H1 (cell line): ENCODE measurements around the gene DGCR6L. TPM values are rescaled to one million over a fixed set of nuclear protein-coding genes. Genes with fewer than 3 reads are reported as not detected.

Experiments
- HDAC2 ChIP-seq, 2 experiments: fragments of 300-600 bp in 1 of 2; sonication (generic) in 1 of 2; IDR thresholded peaks; 2 replicates each; pipeline ENCODE4 v1.6.1; 2011 to 2012; ENCODE audit warnings: low read depth in 2 of 2, low read length in 2 of 2, mild to moderate bottlenecking in 2 of 2, moderate library complexity in 2 of 2, borderline replicate concordance in 1 of 2, inconsistent platforms in 1 of 2
- SUZ12 ChIP-seq: fragments of 200-600 bp; sonication (generic); IDR thresholded peaks from 2 replicates; pipeline ENCODE4 v1.6.1; 2012; ENCODE audit warnings: mild to moderate bottlenecking, inconsistent platforms, low read length, moderate library complexity, mixed read lengths
- polyA plus RNA-seq, 7 experiments: library from polyadenylated mRNA; depleted of rRNA in 3 of 7; stranded (reverse) in 5 of 7; unstranded in 2 of 7; fragments of >200 nt in 5 of 7; fragments of 200-250 nt in 2 of 7; gene quantifications; 1 replicate in 5 of 7; 2 replicates in 1 of 7; 4 replicates in 1 of 7; pipeline versions ENCODE4 v1.2.1 to v1.2.3, GENCODE V29; 2011 to 2013; ENCODE audit warnings: missing spikeins in 2 of 7, mixed read lengths in 2 of 7
- total RNA-seq: library from RNA; stranded (reverse); fragmentation: NEBNext Ultra II Directional; extraction: Animal tissue kit (Norgen Biotek cat#: 25700); gene quantifications from 2 replicates; pipeline ENCODE4 v1.2.1, GENCODE V29; 2021

DGCR6L gene
- total and polyA plus RNA-seq, 2 of the 8 experiments (the other 6 are each of a cell fraction or from before 2014, with no cell fraction given): 43.6 to 72.6 TPM

- TF ChIP-seq HDAC2 (IDR thresholded peaks at IDR 0.05; ENCODE audit: borderline replicate concordance in 1 of 2, low read depth in 2 of 2, low read length in 2 of 2) (peak in 1 of 2 experiments; percentile 4; a peak in 1 of 4 replicates), SUZ12 (peak; percentile 37; the same call in 1 of the 2 replicates)
Measured at GRCh38 chr22:20299746-20300136, 20.1 kb downstream of the DGCR6L start (continued).
